DOHH2 (cell line): Measurements from ENCODE around the gene IPO11.
"Not testable (repeated sequence)": the region's sequence is repeated elsewhere in the genome, so short reads cannot be mapped to it uniquely, and the experiment has no call there.

Source experiments
- CTCF ChIP-seq: fragments of 200-600 bp; sonication (generic); IDR thresholded peaks from one replicate; pipeline ENCODE4 v1.5.1; 2014; ENCODE audit warnings: antibody characterized with exemption, mild to moderate bottlenecking, low read depth, low read length; ENCODE audit not compliant: poor library complexity, severe bottlenecking
- EZH2phosphoT487 ChIP-seq: fragments of 200-600 bp; sonication (generic); IDR thresholded peaks from 2 replicates; pipeline ENCODE4 v1.6.1; 2017; ENCODE audit warnings: borderline replicate concordance, mild to moderate bottlenecking, antibody characterized with exemption, low read length, moderate library complexity, mixed read lengths

GRCh38 chr5:62513085-62513484, 100.5 kb downstream of the IPO11 start:
- not testable (repeated sequence) for TF ChIP-seq CTCF, EZH2phosphoT487
